ENCODE data around the gene GSTCD.

Gene GSTCD

GRCh38 chr4:105674011-105674410 is 34.6 kb upstream of the GSTCD start:
- Histone ChIP-seq H3K36me3 (ENCODE audit: control insufficient read depth in 1 of 2, insufficient read depth in 2 of 2, low read depth in 1 of 2, low read length in 2 of 2) (no peaks in the 10 kb centered on the region), H2BK15ac (ENCODE audit: low read depth, poor library complexity, severe bottlenecking) (no peak overlapping the region), H3K14ac (ENCODE audit: low read length in 2 of 2) (no peak overlapping the region), H2AK5ac (ENCODE audit: low read length, severe bottlenecking) (no peak overlapping the region), H3K23ac (ENCODE audit: low read length in 2 of 2) (no peak overlapping the region), H3K9ac (ENCODE audit: low read length) (no peak overlapping the region), H3K9me3 (ENCODE audit: control insufficient read depth, low read length) (no peaks in the 10 kb centered on the region), H4K8ac (ENCODE audit: low read length) (no peak overlapping the region), H4K91ac (ENCODE audit: low read length) (no peak overlapping the region), H2AFZ (ENCODE audit: low read depth, low read length) (no peak overlapping the region), H3K18ac (ENCODE audit: low read depth in 1 of 2, low read length in 2 of 2) (no peak overlapping the region), H3K4me1 (ENCODE audit: control insufficient read depth, insufficient read depth, low read depth, low read length) (no peaks in the 10 kb centered on the region), H2BK5ac (ENCODE audit: low read depth, low read length, poor library complexity, severe bottlenecking) (no peak overlapping the region), H2BK120ac (ENCODE audit: low read depth, low read length) (no peak overlapping the region), H3K27ac (ENCODE audit: low read length, poor library complexity, severe bottlenecking) (no peak overlapping the region), H3K4me2 (ENCODE audit: low read length, poor library complexity, severe bottlenecking) (no peak overlapping the region), H2BK12ac (ENCODE audit: low read length in 2 of 2) (no peak overlapping the region), H3K27me3 (ENCODE audit: control insufficient read depth in 1 of 2, insufficient read depth in 1 of 2, low read length in 2 of 2) (no peaks in the 10 kb centered on the region), H3K4ac (ENCODE audit: low read depth in 1 of 2, low read length in 2 of 2) (no peak overlapping the region), H3K79me1 (replicated peaks; ENCODE audit: low read length, poor library complexity, severe bottlenecking) (no peaks in the 10 kb centered on the region), H3K4me3 (ENCODE audit: insufficient read depth in 1 of 2, low read depth in 1 of 2, low read length in 2 of 2) (no peak overlapping the region)
- WGBS: 88% methylated on average over 1 of the region's 1 CpG
- no peak for DNase-seq

- Histone ChIP-seq H3K9me3 (ENCODE audit: control insufficient read depth, low read length) (no peaks in the 10 kb centered on the region), H3K4me1 (ENCODE audit: control insufficient read depth, insufficient read depth, low read depth, low read length) (no peaks in the 10 kb centered on the region), H3K27ac (ENCODE audit: low read length, poor library complexity, severe bottlenecking) (no peak overlapping the region), H3K4ac (ENCODE audit: low read depth in 1 of 2, low read length in 2 of 2) (no peak overlapping the region), H2BK15ac (ENCODE audit: low read depth, poor library complexity, severe bottlenecking) (no peak overlapping the region), H3K27me3 (ENCODE audit: control insufficient read depth in 1 of 2, insufficient read depth in 1 of 2, low read length in 2 of 2) (no peaks in the 10 kb centered on the region), H3K36me3 (ENCODE audit: control insufficient read depth in 1 of 2, insufficient read depth in 2 of 2, low read depth in 1 of 2, low read length in 2 of 2) (peaks cover 0 to 11% of the 10 kb centered on the region in 2 experiments), H2AK5ac (ENCODE audit: low read length, severe bottlenecking) (no peak overlapping the region), H2AFZ (ENCODE audit: low read depth, low read length) (no peak overlapping the region), H3K14ac (ENCODE audit: low read length in 2 of 2) (no peak overlapping the region), H3K18ac (ENCODE audit: low read depth in 1 of 2, low read length in 2 of 2) (no peak overlapping the region), H3K4me2 (ENCODE audit: low read length, poor library complexity, severe bottlenecking) (no peak overlapping the region), H3K9ac (ENCODE audit: low read length) (no peak overlapping the region), H4K91ac (ENCODE audit: low read length) (no peak overlapping the region), H2BK12ac (ENCODE audit: low read length in 2 of 2) (no peak overlapping the region), H2BK120ac (ENCODE audit: low read depth, low read length) (no peak overlapping the region), H4K8ac (ENCODE audit: low read length) (no peak overlapping the region), H3K79me1 (replicated peaks; ENCODE audit: low read length, poor library complexity, severe bottlenecking) (no peaks in the 10 kb centered on the region), H2BK5ac (ENCODE audit: low read depth, low read length, poor library complexity, severe bottlenecking) (no peak overlapping the region), H3K4me3 (ENCODE audit: insufficient read depth in 1 of 2, low read depth in 1 of 2, low read length in 2 of 2) (no peak overlapping the region), H3K23ac (ENCODE audit: low read length in 2 of 2) (no peak overlapping the region)
- no peak for DNase-seq
- 82% methylated on average over 2 of the region's 2 CpGs for WGBS
These were observed 30.9 kb upstream of the GSTCD start for GRCh38 chr4:105677709-105678108.

- WGBS: 95% methylated on average over 2 of the region's 2 CpGs
- H4K91ac ChIP-seq (ENCODE audit: low read length): no peak overlapping the region
- DNase-seq: no peak
- H2BK5ac ChIP-seq (ENCODE audit: low read depth, low read length, poor library complexity, severe bottlenecking): no peak overlapping the region
- no peak overlapping the region for H3K18ac ChIP-seq (ENCODE audit: low read depth in 1 of 2, low read length in 2 of 2)
- H3K4me2 ChIP-seq (ENCODE audit: low read length, poor library complexity, severe bottlenecking): no peak overlapping the region
- H3K27me3 ChIP-seq (ENCODE audit: control insufficient read depth in 1 of 2, insufficient read depth in 1 of 2, low read length in 2 of 2): no peaks in the 10 kb centered on the region
- no peak overlapping the region for H3K9ac ChIP-seq (ENCODE audit: low read length)
- H3K9me3 ChIP-seq (ENCODE audit: control insufficient read depth, low read length): no peaks in the 10 kb centered on the region
- no peak overlapping the region for H3K14ac ChIP-seq (ENCODE audit: low read length in 2 of 2)
- no peak overlapping the region for H3K4ac ChIP-seq (ENCODE audit: low read depth in 1 of 2, low read length in 2 of 2)
- peaks cover 3 to 25% of the 10 kb centered on the region in 2 experiments for H3K36me3 ChIP-seq (ENCODE audit: control insufficient read depth in 1 of 2, insufficient read depth in 2 of 2, low read depth in 1 of 2, low read length in 2 of 2)
- no peak overlapping the region for H3K4me3 ChIP-seq (ENCODE audit: insufficient read depth in 1 of 2, low read depth in 1 of 2, low read length in 2 of 2)
- H2BK12ac ChIP-seq (ENCODE audit: low read length in 2 of 2): no peak overlapping the region
- no peak overlapping the region for H4K8ac ChIP-seq (ENCODE audit: low read length)
- no peak overlapping the region for H2AFZ ChIP-seq (ENCODE audit: low read depth, low read length)
- H2AK5ac ChIP-seq (ENCODE audit: low read length, severe bottlenecking): no peak overlapping the region
- H2BK15ac ChIP-seq (ENCODE audit: low read depth, poor library complexity, severe bottlenecking): no peak overlapping the region
- no peak overlapping the region for H2BK120ac ChIP-seq (ENCODE audit: low read depth, low read length)
- no peak overlapping the region for H3K27ac ChIP-seq (ENCODE audit: low read length, poor library complexity, severe bottlenecking)
- no peaks in the 10 kb centered on the region for H3K4me1 ChIP-seq (ENCODE audit: control insufficient read depth, insufficient read depth, low read depth, low read length)
- no peaks in the 10 kb centered on the region for H3K79me1 ChIP-seq (replicated peaks; ENCODE audit: low read length, poor library complexity, severe bottlenecking)
- no peak overlapping the region for H3K23ac ChIP-seq (ENCODE audit: low read length in 2 of 2)
These were observed 29.4 kb upstream of the GSTCD start for GRCh38 chr4:105679186-105679585.

- H4K8ac ChIP-seq (ENCODE audit: low read length): no peak overlapping the region
- no peaks in the 10 kb centered on the region for H3K4me1 ChIP-seq (ENCODE audit: control insufficient read depth, insufficient read depth, low read depth, low read length)
- no peak for DNase-seq
- H3K27me3 ChIP-seq (ENCODE audit: control insufficient read depth in 1 of 2, insufficient read depth in 1 of 2, low read length in 2 of 2): no peaks in the 10 kb centered on the region
- H3K4ac ChIP-seq (ENCODE audit: low read depth in 1 of 2, low read length in 2 of 2): no peak overlapping the region
- H3K36me3 ChIP-seq (ENCODE audit: control insufficient read depth in 1 of 2, insufficient read depth in 2 of 2, low read depth in 1 of 2, low read length in 2 of 2): peaks cover 6 to 59% of the 10 kb centered on the region in 2 experiments
- H4K91ac ChIP-seq (ENCODE audit: low read length): no peak overlapping the region
- H2AFZ ChIP-seq (ENCODE audit: low read depth, low read length): no peak overlapping the region
- no peak overlapping the region for H2AK5ac ChIP-seq (ENCODE audit: low read length, severe bottlenecking)
- no peak overlapping the region for H3K4me3 ChIP-seq (ENCODE audit: insufficient read depth in 1 of 2, low read depth in 1 of 2, low read length in 2 of 2)
- no peak overlapping the region for H2BK15ac ChIP-seq (ENCODE audit: low read depth, poor library complexity, severe bottlenecking)
- H3K79me1 ChIP-seq (replicated peaks; ENCODE audit: low read length, poor library complexity, severe bottlenecking): no peaks in the 10 kb centered on the region
- H3K4me2 ChIP-seq (ENCODE audit: low read length, poor library complexity, severe bottlenecking): no peak overlapping the region
- H2BK12ac ChIP-seq (ENCODE audit: low read length in 2 of 2): no peak overlapping the region
- no peaks in the 10 kb centered on the region for H3K9me3 ChIP-seq (ENCODE audit: control insufficient read depth, low read length)
- no peak overlapping the region for H3K27ac ChIP-seq (ENCODE audit: low read length, poor library complexity, severe bottlenecking)
- no peak overlapping the region for H3K23ac ChIP-seq (ENCODE audit: low read length in 2 of 2)
- no peak overlapping the region for H3K9ac ChIP-seq (ENCODE audit: low read length)
- no peak overlapping the region for H3K18ac ChIP-seq (ENCODE audit: low read depth in 1 of 2, low read length in 2 of 2)
- 94% methylated on average over 2 of the region's 4 CpGs for WGBS
- H3K14ac ChIP-seq (ENCODE audit: low read length in 2 of 2): no peak overlapping the region
- H2BK120ac ChIP-seq (ENCODE audit: low read depth, low read length): no peak overlapping the region
- no peak overlapping the region for H2BK5ac ChIP-seq (ENCODE audit: low read depth, low read length, poor library complexity, severe bottlenecking)
These were observed 25.5 kb upstream of the GSTCD start for GRCh38 chr4:105683038-105683437.

All from mesenchymal stem cell (in vitro differentiated cells and primary cell).